HL-60 (cell line): ENCODE data around the gene GTF3C5.

Source experiments
- CTCF ChIP-seq: IDR thresholded peaks from one replicate; pipeline ENCODE4 v1.5.1; 2011; ENCODE audit warnings: low read length, control low read depth, inconsistent platforms; ENCODE audit not compliant: insufficient read depth
- GABPA ChIP-seq: IDR thresholded peaks from 2 replicates; pipeline ENCODE4 v1.6.1; 2012; ENCODE audit warnings: low read depth
- POLR2AphosphoS5 ChIP-seq: IDR thresholded peaks from 2 replicates; pipeline ENCODE4 v1.6.1; 2012; ENCODE audit warnings: low read depth
- SPI1 ChIP-seq: IDR thresholded peaks from 2 replicates; pipeline ENCODE4 v1.6.1; 2012; ENCODE audit warnings: low read depth, mild to moderate bottlenecking, borderline replicate concordance

GRCh38 chr9:133071484-133072150, 40.8 kb downstream of the GTF3C5 start:
- TF ChIP-seq CTCF (no peak), POLR2AphosphoS5 (no peak), GABPA (no peak), SPI1 (no peak)
